HuH-7.5 (cell line): Measurements from ENCODE around the gene CREB3L2.
"Not testable (repeated sequence)": the region's sequence is repeated elsewhere in the genome, so short reads cannot be mapped to it uniquely, and the experiment has no call there.

Experiments
- DNase-seq: peaks from one replicate; pipeline ENCODE4 v3.0.0; 2011; ENCODE audit warnings: low spot score

Gene CREB3L2

GRCh38 chr7:137968339-137968738 is 33.5 kb downstream of the CREB3L2 start:
- not testable (repeated sequence) for DNase-seq

GRCh38 chr7:137967143-137968018 is 34.5 kb downstream of the CREB3L2 start:
- DNase-seq = no peak

- no peak for DNase-seq
These were observed 35.2 kb downstream of the CREB3L2 start for GRCh38 chr7:137966641-137967142.

GRCh38 chr7:137965942-137966640 is 35.8 kb downstream of the CREB3L2 start:
- no peak for DNase-seq

- DNase-seq = no peak
These were observed 36.9 kb downstream of the CREB3L2 start for GRCh38 chr7:137964824-137965545.

- DNase-seq = no peak
These were observed 38.9 kb downstream of the CREB3L2 start for GRCh38 chr7:137962875-137963507.

GRCh38 chr7:137962491-137962874 is 39.4 kb downstream of the CREB3L2 start:
- DNase-seq = no peak

GRCh38 chr7:137961200-137962177 is 40.4 kb downstream of the CREB3L2 start:
- no peak for DNase-seq

GRCh38 chr7:137960020-137960419 is 41.9 kb downstream of the CREB3L2 start:
- no peak for DNase-seq

GRCh38 chr7:137958470-137959431 is 43.1 kb downstream of the CREB3L2 start:
- no peak for DNase-seq

GRCh38 chr7:137957887-137958286 is 44.0 kb downstream of the CREB3L2 start:
- no peak for DNase-seq

GRCh38 chr7:137956591-137956990 is 45.3 kb downstream of the CREB3L2 start:
- DNase-seq = no peak

- DNase-seq = no peak
These were observed 45.7 kb downstream of the CREB3L2 start for GRCh38 chr7:137956183-137956582.

- no peak for DNase-seq
These were observed 47.3 kb downstream of the CREB3L2 start for GRCh38 chr7:137954614-137955013.

GRCh38 chr7:137953665-137954470 is 48.0 kb downstream of the CREB3L2 start:
- no peak for DNase-seq

GRCh38 chr7:137953043-137953664 is 48.7 kb downstream of the CREB3L2 start:
- no peak for DNase-seq

GRCh38 chr7:137952426-137952805 is 49.5 kb downstream of the CREB3L2 start:
- DNase-seq = no peak

- DNase-seq = no peak
These were observed 50.0 kb downstream of the CREB3L2 start for GRCh38 chr7:137951700-137952425.
